ENCODE results near the gene TBX10. TPM values are rescaled to one million over a fixed set of nuclear protein-coding genes. Genes with fewer than 3 reads are reported as not detected.
A peak's percentile ranks its signal among the peaks of the same experiment; 100 is the strongest.

TBX10 gene
- total and polyA plus RNA-seq, 2 of the 8 experiments (the other 6 are each of a cell fraction or from before 2014, with no cell fraction given), result 0.09 TPM; not detected in 1

GRCh38 chr11:67581469-67581868, 58.1 kb downstream of the TBX10 start (continued):
- no peak for TF ChIP-seq ATF3 (IDR thresholded peaks at IDR 0.05; ENCODE audit: insufficient read depth, low read depth, low read length)
- TF ChIP-seq CBX5 (IDR thresholded peaks at IDR 0.05; ENCODE audit: low read depth, low read length), result no peak
- TF ChIP-seq RAD21 (IDR thresholded peaks at IDR 0.05 in 1 of 2, conservative IDR thresholded peaks at IDR 0.05 in 1 of 2; ENCODE audit: low read depth in 2 of 2, low read length in 2 of 2), result no peak
- TF ChIP-seq HDAC6 (IDR thresholded peaks at IDR 0.05; ENCODE audit: low read depth, low read length), result no peak
- TF ChIP-seq ASH2L (IDR thresholded peaks at IDR 0.05; ENCODE audit: low read length), result peak; percentile 58
- no peak for TF ChIP-seq SRF (IDR thresholded peaks at IDR 0.05; ENCODE audit: low read depth, low read length)
- TF ChIP-seq BRCA1 (IDR thresholded peaks at IDR 0.05; ENCODE audit: low read depth, low read length), result no peak
- TF ChIP-seq JUN (IDR thresholded peaks at IDR 0.05; ENCODE audit: low read depth, low read length), result no peak
- peak; percentile 58; the same call in 1 of the 2 replicates for TF ChIP-seq CEBPB (IDR thresholded peaks at IDR 0.05; ENCODE audit: low read depth, low read length)
- TF ChIP-seq GTF2F1 (IDR thresholded peaks at IDR 0.05; ENCODE audit: borderline replicate concordance, low read depth, low read length), result no peak
- TF ChIP-seq, protein P1, sequence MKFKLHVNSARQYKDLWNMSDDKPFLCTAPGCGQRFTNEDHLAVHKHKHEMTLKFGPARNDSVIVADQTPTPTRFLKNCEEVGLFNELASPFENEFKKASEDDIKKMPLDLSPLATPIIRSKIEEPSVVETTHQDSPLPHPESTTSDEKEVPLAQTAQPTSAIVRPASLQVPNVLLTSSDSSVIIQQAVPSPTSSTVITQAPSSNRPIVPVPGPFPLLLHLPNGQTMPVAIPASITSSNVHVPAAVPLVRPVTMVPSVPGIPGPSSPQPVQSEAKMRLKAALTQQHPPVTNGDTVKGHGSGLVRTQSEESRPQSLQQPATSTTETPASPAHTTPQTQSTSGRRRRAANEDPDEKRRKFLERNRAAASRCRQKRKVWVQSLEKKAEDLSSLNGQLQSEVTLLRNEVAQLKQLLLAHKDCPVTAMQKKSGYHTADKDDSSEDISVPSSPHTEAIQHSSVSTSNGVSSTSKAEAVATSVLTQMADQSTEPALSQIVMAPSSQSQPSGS (IDR thresholded peaks at IDR 0.05; ENCODE audit: low read length), result peak; percentile 66; the same call in 1 of the 2 replicates
- TF ChIP-seq BACH1 (IDR thresholded peaks at IDR 0.05; ENCODE audit: low read length), result peak; percentile 66; the same call in 1 of the 2 replicates
- TF ChIP-seq FOSL1 (IDR thresholded peaks at IDR 0.05; ENCODE audit: insufficient read depth, low read depth, low read length), result no peak
- no peak for TF ChIP-seq NRF1 (IDR thresholded peaks at IDR 0.05; ENCODE audit: low read depth, low read length)
